GM18520 (cell line): ENCODE measurements around the gene SARDH.

Source experiments
- ATAC-seq: cut with Tn5 transposase; IDR thresholded peaks from one replicate; pipeline ENCODE4 v1.9.1; 2021; ENCODE audit not compliant: unreplicated experiment

Gene SARDH, protein sequence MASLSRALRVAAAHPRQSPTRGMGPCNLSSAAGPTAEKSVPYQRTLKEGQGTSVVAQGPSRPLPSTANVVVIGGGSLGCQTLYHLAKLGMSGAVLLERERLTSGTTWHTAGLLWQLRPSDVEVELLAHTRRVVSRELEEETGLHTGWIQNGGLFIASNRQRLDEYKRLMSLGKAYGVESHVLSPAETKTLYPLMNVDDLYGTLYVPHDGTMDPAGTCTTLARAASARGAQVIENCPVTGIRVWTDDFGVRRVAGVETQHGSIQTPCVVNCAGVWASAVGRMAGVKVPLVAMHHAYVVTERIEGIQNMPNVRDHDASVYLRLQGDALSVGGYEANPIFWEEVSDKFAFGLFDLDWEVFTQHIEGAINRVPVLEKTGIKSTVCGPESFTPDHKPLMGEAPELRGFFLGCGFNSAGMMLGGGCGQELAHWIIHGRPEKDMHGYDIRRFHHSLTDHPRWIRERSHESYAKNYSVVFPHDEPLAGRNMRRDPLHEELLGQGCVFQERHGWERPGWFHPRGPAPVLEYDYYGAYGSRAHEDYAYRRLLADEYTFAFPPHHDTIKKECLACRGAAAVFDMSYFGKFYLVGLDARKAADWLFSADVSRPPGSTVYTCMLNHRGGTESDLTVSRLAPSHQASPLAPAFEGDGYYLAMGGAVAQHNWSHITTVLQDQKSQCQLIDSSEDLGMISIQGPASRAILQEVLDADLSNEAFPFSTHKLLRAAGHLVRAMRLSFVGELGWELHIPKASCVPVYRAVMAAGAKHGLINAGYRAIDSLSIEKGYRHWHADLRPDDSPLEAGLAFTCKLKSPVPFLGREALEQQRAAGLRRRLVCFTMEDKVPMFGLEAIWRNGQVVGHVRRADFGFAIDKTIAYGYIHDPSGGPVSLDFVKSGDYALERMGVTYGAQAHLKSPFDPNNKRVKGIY

DNA sequence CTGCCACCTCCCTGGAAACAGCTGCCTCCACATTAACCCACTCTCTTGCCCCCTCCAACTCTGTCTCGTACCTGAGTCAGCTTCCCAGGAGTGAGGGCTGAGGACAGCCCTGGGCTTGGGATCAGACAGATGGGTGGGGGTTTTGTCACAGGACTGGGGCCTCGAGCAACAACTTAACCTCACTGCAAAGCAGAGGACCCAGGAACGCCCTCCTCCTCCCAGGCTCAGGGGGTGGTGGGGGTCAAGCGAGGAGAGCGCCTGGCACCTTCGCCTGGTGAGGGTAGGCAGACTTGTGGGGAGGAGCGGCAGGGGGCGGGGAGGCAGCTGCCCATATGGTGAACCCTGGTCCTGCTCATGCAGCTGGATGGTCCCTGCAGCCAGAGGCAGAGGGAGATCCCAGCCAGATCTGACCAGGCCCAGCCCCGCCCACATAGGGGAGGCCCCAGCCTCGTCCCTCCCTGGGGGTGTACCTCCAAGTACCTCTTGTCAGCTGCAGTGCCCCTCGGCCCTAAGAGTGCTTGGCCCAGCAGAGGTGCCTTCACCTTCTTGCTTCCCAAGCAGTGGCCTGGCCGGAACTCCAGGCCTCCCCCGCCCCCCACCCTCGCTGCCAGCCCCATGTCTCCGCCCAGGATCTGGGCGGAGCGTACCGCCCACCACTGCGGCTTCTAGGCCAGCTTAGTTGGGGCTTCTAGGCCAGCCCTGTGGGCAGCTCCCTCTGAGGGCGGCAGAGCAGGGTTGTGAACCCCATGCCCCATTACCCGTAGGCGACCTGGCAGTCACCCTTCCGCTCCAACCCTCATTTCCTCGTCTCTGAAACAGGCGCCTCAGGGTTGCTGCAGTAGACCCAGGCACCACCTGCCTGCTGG, at the start of gene SARDH:
Gene SARDH, minus strand, starts transcription at position 579 of the 866 bp plus-strand sequence. CDS start 4,179 bp downstream, outside the sequence.
- ATAC-seq: no peak

DNA sequence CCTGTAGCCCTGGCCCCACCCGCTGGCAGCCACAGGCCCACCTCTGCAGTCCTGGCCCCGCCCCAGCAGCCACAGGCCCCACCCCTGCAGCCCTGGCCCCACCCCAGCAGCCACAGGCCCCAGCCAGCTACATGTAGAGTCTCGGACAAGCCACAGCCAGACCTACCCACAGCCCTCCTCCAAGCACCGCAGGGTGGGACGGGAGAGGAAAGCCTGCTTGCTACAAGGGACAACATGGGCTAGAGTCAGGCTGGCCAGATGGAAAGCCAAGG, 49.5 kb upstream of the SARDH start:
- no peak for ATAC-seq

DNA sequence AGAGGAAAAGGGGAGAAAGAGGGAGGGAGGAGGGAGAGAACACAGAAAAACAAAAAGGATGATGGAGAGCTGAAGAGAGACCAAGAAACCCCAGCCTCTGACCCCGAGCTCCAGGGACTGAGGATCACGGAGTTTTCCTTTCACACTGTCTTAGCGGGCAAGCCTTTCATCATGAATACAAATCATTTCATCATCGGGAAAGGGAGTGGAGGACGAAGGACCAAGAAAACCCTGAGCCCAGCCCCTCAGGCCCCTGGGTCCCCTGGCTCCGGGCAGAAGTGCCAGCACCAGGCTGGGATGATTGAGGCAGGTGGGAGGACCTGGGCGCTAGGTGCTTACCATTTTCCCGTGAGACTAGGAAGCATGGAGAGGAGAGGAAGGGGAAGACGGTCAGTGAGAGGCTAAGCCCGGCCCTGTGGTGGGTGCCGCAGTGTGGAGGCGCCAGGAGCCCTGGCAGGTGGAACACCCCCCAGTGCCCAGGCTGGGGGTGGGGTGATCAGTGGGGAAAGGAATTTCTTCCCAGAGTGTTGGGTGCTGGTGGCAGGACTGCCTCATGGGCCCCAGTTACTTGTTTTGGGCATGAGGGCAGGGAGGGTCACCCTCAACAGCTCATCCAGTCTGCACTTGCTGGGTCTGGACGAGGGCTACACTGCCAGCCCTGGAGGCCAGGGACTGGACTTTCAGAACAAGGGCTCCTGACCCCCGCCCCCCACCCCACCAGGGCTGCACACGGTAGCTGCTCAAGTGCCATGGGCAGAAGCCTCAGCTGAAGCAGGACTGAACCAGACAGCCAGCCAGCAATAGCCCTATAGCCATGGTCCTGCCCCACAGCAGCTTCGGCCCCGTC, 49.0 kb upstream of the SARDH start:
- ATAC-seq: no peak

DNA sequence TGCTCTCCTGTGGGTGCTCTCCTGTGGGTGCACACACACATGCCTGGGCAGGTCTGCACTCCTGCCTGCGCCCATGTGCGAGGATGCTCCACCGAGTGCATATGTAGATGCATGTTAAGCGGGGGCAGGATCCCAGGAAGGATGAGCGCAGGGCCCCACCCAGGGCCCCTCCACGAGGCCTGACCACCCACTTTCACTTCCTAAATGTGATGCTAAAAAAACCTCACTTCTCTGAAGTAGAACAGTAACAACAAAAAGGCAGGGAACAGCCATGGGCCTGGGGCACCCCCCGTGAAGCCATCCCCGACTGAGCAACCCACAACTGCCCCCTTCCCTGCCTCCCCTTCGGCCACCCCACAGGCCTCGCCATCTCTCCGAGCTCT, 48.2 kb upstream of the SARDH start:
- no peak for ATAC-seq

DNA sequence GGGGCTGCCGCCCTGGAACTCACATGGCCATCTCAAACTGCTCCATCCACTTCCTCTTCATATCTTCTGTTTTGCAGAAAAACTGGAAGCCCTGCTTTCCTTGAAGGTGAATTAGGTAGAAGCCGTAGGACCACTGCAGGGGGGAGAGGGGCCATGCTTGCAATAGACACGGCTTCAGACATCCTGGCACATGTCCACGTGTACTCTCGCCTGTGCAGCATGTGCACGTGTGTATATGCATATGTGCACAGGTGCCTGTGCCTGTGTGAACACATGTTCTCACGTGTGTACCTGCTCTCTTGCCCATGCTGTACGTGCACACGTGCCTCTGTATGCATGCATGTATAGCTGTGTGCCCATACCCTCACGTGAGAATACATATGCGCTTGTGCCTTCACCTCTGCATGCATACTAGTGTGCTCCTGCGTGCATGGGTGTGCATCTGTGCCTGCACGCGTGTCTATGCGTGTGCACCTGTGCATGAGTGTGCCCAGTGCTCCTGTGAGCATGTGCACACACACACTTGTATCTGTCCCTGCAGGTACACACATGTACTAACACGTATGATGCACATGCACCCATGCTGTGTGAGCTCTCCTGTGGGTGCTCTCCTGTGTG, 47.7 kb upstream of the SARDH start:
- ATAC-seq: no peak

DNA sequence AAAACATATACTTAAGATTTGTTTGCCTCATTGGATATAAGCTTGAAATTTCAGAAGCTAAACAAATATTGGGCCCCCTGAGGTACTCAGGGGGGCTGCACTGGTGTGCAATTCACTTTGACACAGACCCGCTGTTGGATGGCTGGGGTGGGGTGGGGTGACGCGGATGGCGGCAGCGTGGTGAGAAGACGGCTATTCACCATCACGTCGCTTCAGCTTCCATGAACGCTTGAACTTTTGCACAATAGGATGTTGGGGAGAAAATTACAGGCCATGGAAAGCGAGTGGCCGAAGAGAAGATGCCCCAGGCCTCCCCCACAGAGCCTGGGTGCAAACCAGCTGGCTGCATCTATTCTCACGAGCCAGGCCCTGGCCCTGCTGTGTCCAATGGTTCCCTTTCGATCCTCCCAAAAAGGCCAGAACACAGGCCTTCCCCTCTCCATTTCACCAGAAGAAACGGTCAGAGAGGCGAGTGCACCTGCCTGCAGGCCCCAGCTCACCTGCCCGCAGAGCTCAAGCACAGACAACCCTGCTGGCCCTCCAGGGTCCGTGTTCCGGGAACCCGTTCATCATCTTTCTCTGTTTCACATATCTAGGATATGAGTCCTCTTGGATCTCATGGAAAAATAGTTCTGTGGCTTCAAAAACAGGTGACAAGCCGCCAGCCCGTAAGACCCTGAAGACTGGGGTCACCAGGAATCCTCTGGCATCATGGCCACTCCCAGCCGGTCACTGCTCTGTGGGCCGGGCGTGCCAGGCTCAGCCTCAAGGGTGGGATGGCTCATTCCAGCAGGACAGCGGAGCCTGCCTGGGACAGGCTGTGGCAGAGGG, 46.8 kb upstream of the SARDH start:
- ATAC-seq: no peak

DNA sequence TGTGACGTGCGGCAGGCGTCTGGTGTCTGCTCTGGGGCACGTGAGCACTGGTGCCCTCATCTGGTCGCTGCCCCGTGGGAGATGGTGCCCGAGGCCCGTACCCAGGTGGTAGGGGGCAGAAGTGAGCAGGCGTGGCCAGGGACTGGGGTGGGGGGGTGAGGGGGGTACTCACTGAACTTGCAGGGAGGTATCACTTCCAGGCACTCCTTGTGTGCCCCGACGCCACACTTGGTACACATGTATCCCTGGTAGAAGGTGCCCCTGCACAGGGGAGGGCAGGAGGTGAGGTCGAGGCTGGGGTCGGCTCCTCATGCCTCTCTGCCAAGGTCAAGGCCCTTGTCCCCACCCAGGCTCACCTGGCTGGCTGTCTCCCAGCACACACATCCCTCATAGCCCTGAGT, 45.2 kb upstream of the SARDH start:
- ATAC-seq: no peak

DNA sequence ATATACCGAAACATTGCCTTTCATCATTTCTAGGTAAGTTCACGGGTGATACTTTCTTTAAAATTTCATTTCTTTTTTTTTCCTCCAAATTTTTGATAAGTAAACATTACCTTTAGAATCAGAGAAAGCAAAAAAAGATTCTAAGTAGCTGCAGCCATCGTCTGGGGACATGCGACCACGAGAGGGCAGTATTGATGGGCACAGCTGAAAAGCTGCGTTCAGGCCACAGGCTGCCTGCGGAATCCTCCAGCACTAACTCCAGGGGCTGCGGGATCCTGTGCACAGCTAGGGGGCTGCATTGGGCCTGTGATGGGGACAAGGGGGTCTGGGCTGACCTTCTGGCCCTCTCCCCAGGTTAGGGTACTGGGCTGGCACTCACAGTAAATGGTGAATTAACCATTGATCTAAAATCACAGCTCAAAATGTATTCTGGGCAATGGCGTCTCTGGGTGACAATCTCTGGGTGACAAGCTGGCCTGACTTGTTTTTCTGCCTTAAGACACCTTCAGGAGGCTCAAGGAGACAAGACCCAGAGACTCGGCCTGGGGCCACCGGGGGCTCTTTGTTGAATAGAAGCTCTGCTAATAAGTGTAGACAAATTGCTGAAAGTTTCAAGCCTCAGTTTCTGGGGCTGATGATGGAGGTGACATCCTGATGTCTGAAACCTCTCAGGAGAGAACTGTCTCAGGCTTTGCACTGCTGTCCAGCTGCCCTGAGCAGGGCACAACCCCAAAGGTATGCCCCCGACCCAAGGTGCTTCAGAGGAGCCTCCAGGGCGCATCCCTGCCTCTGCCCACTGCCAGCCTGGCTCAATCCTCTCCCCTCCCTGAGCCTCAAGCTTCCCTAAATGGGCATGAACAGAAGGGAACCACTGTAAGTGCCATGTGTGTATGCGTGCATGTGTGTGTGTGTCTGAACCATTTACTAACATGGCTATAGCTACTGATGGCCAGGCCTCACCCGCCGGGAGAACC, 44.3 kb upstream of the SARDH start:
- no peak for ATAC-seq

DNA sequence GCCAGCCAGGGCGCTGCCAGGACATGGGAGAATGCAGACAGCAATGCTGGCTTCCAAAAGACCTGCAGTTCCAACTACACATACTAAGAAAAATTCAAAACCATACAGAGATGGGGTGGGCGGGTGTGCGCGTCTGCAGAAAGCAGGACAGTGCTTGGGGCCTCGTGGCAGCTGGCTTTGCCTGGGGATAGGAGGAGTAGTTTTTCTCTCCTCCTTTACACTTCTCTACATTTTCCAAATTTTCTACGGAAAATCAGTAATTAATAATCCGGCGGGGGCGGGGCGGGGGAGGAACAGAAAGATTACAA, 43.6 kb upstream of the SARDH start:
- no peak for ATAC-seq

DNA sequence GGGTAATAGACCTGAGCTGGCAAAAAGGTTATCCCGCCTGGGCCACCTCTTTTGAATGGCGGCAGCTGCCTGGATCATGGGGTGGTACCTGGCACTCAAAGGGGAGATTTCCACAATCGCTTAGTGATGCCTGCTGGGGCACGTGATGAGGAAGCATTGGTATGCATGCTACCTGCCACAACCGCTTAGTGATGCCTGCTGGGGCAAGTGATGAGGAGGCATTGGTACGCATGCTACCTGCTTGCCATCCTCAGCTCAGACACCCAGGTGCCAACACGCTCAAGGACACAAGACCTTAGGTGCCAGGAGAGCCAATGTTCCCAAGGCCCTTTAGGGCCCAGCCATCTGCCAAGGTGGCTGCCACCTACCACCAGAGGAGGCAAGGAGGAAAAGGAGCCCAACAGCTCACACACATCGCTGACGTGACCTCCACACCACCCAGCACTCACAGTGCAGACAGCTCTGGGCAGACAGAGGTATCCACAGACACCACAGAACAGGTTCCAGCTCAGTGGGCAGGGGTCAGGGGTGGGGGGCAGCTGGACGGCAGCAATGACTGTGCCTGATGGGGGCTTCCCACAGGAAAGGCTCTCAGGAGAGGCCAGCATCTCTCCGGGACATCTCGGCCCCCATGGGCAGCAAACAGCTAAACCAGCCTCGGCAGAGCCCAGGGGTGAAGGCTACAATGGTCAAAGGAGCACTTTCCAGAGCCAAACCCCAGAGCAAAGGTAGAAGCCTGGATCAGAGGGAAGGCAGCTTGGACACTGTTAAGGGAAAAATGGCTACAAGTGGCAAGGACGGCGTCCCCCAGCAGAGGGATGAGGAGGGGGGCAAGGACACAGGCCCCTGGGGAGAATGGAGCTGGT, 43.0 kb upstream of the SARDH start:
- no peak for ATAC-seq

DNA sequence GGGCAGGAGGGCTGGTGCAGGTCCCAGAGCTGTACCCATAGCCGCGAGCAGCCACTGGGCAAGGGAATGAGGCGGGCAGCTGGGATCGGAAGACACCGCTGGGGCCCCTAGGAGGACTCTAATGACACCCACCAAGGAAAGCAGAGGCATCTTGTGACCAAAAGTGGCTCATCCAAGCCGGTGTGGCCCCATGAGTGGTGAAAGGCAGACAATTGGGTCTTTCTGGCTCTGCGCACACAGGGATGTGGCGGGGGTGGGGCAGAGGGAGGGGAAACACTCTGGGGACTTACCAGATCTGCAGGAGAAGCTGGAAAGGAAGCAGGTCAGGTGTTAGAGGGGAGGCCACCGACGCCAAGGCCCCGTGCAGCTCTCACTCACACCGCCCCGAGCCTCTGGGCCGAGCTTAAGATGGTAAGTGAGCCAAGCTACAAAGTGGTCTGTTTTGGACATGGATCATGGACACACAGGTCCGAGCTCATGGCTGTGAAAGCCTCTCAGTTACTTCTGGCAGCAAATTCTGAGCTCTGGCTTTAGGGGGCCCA, 42.3 kb upstream of the SARDH start:
- ATAC-seq: no peak

DNA sequence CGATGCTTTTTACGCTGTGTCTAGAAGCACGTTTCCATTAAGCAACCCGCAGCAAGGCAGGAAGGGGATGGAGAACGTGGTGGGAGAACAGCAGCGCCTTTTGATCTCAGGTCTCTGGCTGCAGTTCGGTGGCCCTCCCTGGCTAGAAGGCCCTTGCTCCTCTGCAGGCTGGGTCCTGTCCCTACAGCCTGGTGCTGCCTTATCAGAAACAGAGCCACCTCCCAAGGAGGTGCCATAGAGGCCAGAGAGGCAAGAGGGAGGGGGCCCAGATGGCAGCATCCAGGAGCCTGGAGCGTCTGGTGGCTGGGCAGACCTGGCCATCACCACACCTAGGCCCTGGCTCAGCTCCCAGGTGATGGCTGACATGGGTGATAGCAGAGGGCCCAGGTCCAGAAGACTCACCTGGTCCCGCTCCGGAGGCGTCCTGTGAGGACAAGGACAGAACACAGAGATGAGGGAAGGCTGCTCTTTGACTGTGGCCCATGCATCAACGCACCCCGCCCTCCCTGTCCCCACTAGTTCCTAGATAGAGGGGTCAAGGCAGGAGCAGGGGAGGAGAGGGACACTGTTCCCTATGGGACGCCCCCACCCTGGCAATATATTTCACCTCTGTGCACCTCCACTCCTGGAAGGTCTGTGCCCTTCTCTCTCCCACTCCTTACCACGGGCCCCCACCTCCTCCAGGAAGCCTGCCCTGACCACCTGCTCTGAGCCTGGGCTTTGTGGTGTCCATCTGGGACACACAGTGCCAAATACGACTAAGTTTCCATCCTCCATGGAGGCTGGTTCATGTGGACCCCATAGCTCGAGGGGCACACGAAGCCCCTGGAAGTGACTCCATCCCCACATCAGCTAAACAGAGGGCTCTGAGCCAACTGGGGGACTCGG, 41.6 kb upstream of the SARDH start:
- ATAC-seq: no peak

DNA sequence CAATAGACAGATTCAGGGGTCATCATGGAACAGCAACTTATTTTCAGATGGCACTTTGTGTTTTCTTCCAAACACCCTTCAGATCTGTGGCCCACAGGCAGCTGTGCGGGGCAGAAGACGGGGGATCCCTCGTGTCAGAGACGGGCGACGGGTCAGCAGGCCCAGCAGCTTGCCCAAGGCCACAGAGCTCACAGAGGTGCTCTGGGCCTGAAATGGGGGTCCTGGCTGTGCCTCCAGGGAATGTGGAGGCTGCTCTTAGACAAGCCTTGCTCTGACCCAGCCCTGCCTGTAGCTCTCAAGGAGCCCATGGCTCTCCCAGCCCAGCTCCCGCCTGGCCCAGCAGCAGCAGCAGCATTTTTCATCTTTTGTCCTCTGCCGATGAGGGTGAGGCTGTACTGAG, 40.9 kb upstream of the SARDH start:
- ATAC-seq: no peak

DNA sequence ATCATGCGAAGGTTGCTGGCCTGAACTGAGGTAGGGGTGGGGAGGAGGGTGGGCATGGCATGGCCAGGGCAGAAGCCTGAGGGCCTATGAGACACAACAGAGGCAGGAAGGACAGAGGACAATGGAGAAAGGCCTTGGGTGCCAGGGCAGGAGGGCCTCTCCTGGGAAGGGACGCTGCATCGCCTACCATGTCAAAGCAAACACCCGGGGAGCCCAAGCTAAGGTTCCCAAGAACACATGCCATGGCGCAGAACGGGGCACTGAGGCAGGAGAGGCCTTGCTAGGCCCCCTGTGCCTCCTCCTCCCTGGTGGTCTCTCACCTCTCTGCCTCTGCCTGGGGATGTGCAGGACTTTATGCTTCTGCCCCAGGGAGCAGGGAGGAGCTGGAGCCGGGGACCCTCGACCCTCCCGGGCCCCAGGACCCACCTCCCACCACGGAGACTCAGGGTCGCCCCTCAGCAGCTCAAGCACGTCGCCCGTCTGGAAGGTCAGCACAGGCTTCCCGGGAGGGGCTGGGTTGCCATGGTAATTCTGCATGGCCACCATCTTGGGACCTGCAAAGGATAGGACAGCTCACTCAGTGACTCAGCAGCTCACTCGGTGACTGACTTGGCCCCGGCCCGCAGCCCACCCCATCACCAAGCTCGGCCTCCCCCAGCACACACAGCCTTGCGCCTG, 40.3 kb upstream of the SARDH start:
- ATAC-seq: no peak

DNA sequence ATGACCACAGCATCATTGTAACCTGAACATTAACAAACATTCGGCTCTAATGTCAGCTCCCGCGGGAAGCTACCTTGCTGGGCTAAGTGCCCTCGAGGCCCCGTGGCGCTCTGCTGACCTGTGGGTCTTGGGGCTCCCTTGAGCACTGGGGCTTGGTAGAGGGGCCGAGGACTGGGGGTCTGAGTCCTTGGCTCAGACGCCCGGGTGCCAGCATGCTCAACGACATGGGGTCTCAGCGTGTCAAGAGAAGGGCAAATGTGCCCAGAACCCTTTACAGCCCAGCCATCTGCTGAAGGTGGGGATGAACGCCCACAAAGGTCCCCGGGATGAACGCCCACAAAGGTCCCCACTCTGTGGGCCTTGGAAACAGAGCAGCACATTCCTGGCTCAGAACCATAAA, 39.7 kb upstream of the SARDH start:
- ATAC-seq: no peak
